Testis (tissue), 3 donors: ENCODE data around the gene TRAPPC3. TPM values are rescaled to one million over a fixed set of nuclear protein-coding genes. Genes with fewer than 3 reads are reported as not detected.

Experiments used
- DNase-seq: peaks from one replicate; pipeline ENCODE4 v3.0.0-alpha.2; 2019
- H3K27ac ChIP-seq, 2 donors: fragments of 200-600 bp; sonication (generic); one replicate each; pipeline ENCODE4 v1.5.1; 2019
- H3K27me3 ChIP-seq: fragments of 200-600 bp; sonication (generic); one replicate; pipeline ENCODE4 v1.5.1; 2019
- H3K36me3 ChIP-seq: fragments of 200-600 bp; sonication (generic); one replicate; pipeline ENCODE4 v1.5.1; 2017; ENCODE audit warnings: low read depth; ENCODE audit errors: missing control alignments
- H3K4me1 ChIP-seq: fragments of 200-600 bp; sonication (generic); one replicate; pipeline ENCODE4 v1.5.1; 2019
- H3K4me3 ChIP-seq, 2 donors: fragments of 200-600 bp; sonication (generic); one replicate each; pipeline ENCODE4 v1.5.1; 2017 to 2019
- H3K9me3 ChIP-seq: fragments of 200-600 bp; sonication (generic); one replicate; pipeline ENCODE4 v1.5.1; 2017
- CTCF ChIP-seq, 3 experiments: fragments of 450-650 bp in 2 of 3; fragments of 200-600 bp in 1 of 3; sonication (generic) in 1 of 3; IDR thresholded peaks; one replicate each; pipeline ENCODE4 v1.5.1; 2016 to 2019; ENCODE audit warnings: antibody characterized with exemption in 3 of 3, mild to moderate bottlenecking in 2 of 3, moderate library complexity in 1 of 3
- POLR2A ChIP-seq: fragments of 450-650 bp; IDR thresholded peaks from one replicate; pipeline ENCODE4 v1.6.1; 2017; ENCODE audit warnings: antibody characterized with exemption, mild to moderate bottlenecking, moderate library complexity
- WGBS, 2 donors: methylation state at CpG; one replicate each; pipeline ENCODE4 v1.1.5; 2018; 5-methylcytosine and 5-hydroxymethylcytosine counted together
- intact Hi-C: fragments of 100-400 bp; cut with DNase I; formaldehyde crosslinking; loops from one replicate; pipeline ENCODE4 v1.15.1; 2023; ENCODE audit warnings: low total_unique reads
- polyA plus RNA-seq: library from polyadenylated mRNA; stranded (reverse); fragments of 350-450 nt; fragmentation: Illumina TruSeq; extraction: RNeasy Lipid Tissue Mini Kit (QIAGEN cat#74804); gene quantifications from one replicate; pipeline ENCODE4 v1.2.3, GENCODE V29; 2014; ENCODE audit warnings: low read depth, low replicate concordance; ENCODE audit not compliant: insufficient read depth
- total RNA-seq, 2 donors: library from RNA; depleted of rRNA; stranded (reverse); fragments of >200 nt; gene quantifications; one replicate each; pipeline ENCODE4 v1.2.3, GENCODE V29; 2016

Gene TRAPPC3
- total and polyA plus RNA-seq, 3 donors from 2014 or later, result 109 to 146 (median 111) TPM

GRCh38 chr1:36156329-36157114 lies 7.2 kb upstream of the TRAPPC3 start:
- Histone ChIP-seq H3K4me1 (peaks cover 56% of the 10 kb centered on the region), H3K27me3 (no peaks in the 10 kb centered on the region), H3K9me3 (no peaks in the 10 kb centered on the region), H3K27ac (peak overlapping the region; percentile 92 to 99), H3K4me3 (peak overlapping the region; percentile 93 to 100), H3K36me3 (no peaks in the 10 kb centered on the region)
- DNase-seq, result peak; percentile 69
- intact Hi-C loops, result loop anchor here (10.0 kb wide), 1 partner anchor 128 kb away; no protein-coding TSS in a partner anchor
- 0 to 1% methylated on average over 9 to 41 of the region's 69 CpGs for WGBS, 2 donors
- TF ChIP-seq POLR2A (no peak), CTCF (IDR thresholded peaks at IDR 0.05) (no peak)

- H3K9me3 ChIP-seq, result no peaks in the 10 kb centered on the region
- DNase-seq, result peak; percentile 86
- H3K27ac ChIP-seq, result peak within 1 kb of the TSS; percentile 97 to 99
- H3K4me3 ChIP-seq, result peak within 1 kb of the TSS; percentile 93 to 100
- peaks cover 57% of the 10 kb centered on the region for H3K4me1 ChIP-seq
- H3K27me3 ChIP-seq, result no peaks in the 10 kb centered on the region
- intact Hi-C loops, result loop anchor here (10.0 kb wide), 1 partner anchor 129 kb away; no protein-coding TSS in a partner anchor
- TF ChIP-seq POLR2A (no peak), CTCF (IDR thresholded peaks at IDR 0.05) (no peak)
- H3K36me3 ChIP-seq, result no peaks in the 10 kb centered on the region
- WGBS, 2 donors, result 0 to 1% methylated on average over 14 to 28 of the region's 88 CpGs
Observed at GRCh38 chr1:36155408-36156328, 6.4 kb upstream of the TRAPPC3 start, which contains the start of gene MAP7D1. Gene MAP7D1 (plus strand): TSS chr1:36156160. CDS start chr1:36156418, 258 bp downstream.

- 26 to 32% methylated on average over 5 to 6 of the region's 6 CpGs for WGBS, 2 donors
- TF ChIP-seq CTCF (IDR thresholded peaks at IDR 0.05), result no peak
- TF ChIP-seq POLR2A, result no peak
- Histone ChIP-seq H3K4me1 (peaks cover 59% of the 10 kb centered on the region), H3K9me3 (no peaks in the 10 kb centered on the region), H3K4me3 (peak overlapping the region; percentile 93 to 100), H3K36me3 (no peaks in the 10 kb centered on the region), H3K27ac (peak overlapping the region; percentile 97 to 99), H3K27me3 (no peaks in the 10 kb centered on the region)
- intact Hi-C loops, result loop anchor here (10.0 kb wide), 1 partner anchor 130 kb away; no protein-coding TSS in a partner anchor
- DNase-seq, result no peak
Observed at GRCh38 chr1:36154765-36155407, 5.6 kb upstream of the TRAPPC3 start.

- no peaks in the 10 kb centered on the region for H3K9me3 ChIP-seq
- intact Hi-C loops, result loop anchor here (10.0 kb wide), 1 partner anchor 130 kb away; no protein-coding TSS in a partner anchor
- H3K27ac ChIP-seq, result no peak overlapping the region
- H3K36me3 ChIP-seq, result no peaks in the 10 kb centered on the region
- peaks cover 55% of the 10 kb centered on the region for H3K4me1 ChIP-seq
- WGBS, 2 donors, result 72 to 88% methylated on average over 6 of the region's 6 CpGs
- no peak overlapping the region for H3K4me3 ChIP-seq
- TF ChIP-seq CTCF (IDR thresholded peaks at IDR 0.05) (no peak), POLR2A (no peak)
- DNase-seq, result no peak
- H3K27me3 ChIP-seq, result no peaks in the 10 kb centered on the region
Observed at GRCh38 chr1:36154335-36154734, 5.0 kb upstream of the TRAPPC3 start.
